ENCODE results near the gene ATP2A1. TPM values are rescaled to one million over a fixed set of nuclear protein-coding genes. Genes with fewer than 3 reads are reported as not detected.
A peak's percentile ranks its signal among the peaks of the same experiment; 100 is the strongest.

The ATP2A1 gene
- total and polyA plus RNA-seq, 2 experiments from 2014 or later: 0.73 to 4.0 TPM

GRCh38 chr16:28846080-28846932, 32.0 kb upstream of the ATP2A1 start, which contains the start of gene TUFM:
TSS of gene TUFM (minus strand) at chr16:28846348. CDS start at chr16:28846269, 79 bp downstream.
- Mint-ChIP-seq H3K4me1 (peaks cover 10% of the 10 kb centered on the region; the same call in 2 of the 3 replicates), H3K9me3 (no peaks in the 10 kb centered on the region), H3K4me3 (peak within 1 kb of the TSS; percentile 98), H3K27ac (peak within 1 kb of the TSS; percentile 96), H3K27me3 (ENCODE audit: insufficient read depth, low read depth, poor library complexity) (peaks cover 15% of the 10 kb centered on the region), H3K36me3 (ENCODE audit: low read depth) (peaks cover 48% of the 10 kb centered on the region)
- peaks cover 7% of the 10 kb centered on the region for H4K20me1 ChIP-seq (replicated peaks; ENCODE audit: insufficient read depth)
- H3K36me3 ChIP-seq (ENCODE audit: insufficient read depth): peaks cover 23% of the 10 kb centered on the region
- peak within 1 kb of the TSS; percentile 98 for H3K4me2 ChIP-seq
- peak within 1 kb of the TSS; percentile 58 for H2AFZ ChIP-seq
- H3K4me1 ChIP-seq (ENCODE audit: insufficient read depth): peaks cover 9% of the 10 kb centered on the region; the same call in 1 of the 2 replicates
- H3K79me2 ChIP-seq (replicated peaks; ENCODE audit: insufficient read depth): peaks cover 15% of the 10 kb centered on the region
- DNase-seq (ENCODE audit: low spot score) (peak; percentile 99), ATAC-seq (peak; percentile 91)
- TF ChIP-seq, protein P1, sequence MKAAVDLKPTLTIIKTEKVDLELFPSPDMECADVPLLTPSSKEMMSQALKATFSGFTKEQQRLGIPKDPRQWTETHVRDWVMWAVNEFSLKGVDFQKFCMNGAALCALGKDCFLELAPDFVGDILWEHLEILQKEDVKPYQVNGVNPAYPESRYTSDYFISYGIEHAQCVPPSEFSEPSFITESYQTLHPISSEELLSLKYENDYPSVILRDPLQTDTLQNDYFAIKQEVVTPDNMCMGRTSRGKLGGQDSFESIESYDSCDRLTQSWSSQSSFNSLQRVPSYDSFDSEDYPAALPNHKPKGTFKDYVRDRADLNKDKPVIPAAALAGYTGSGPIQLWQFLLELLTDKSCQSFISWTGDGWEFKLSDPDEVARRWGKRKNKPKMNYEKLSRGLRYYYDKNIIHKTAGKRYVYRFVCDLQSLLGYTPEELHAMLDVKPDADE (IDR thresholded peaks at IDR 0.05): peak; percentile 95
- TF ChIP-seq JUNB (IDR thresholded peaks at IDR 0.05; ENCODE audit: unreplicated experiment) (no peak), CREB1 (CRISPR knock-in tag; IDR thresholded peaks at IDR 0.05; ENCODE audit: low read depth) (peak; percentile 99), EZH2 (IDR thresholded peaks at IDR 0.05; ENCODE audit: low read depth, unreplicated experiment) (no peak), POLR2AphosphoS5 (IDR thresholded peaks at IDR 0.05; ENCODE audit: low read depth) (peak; percentile 75), NANOG (IDR thresholded peaks at IDR 0.05; ENCODE audit: borderline replicate concordance) (no peak)
- TF ChIP-seq, protein P2, sequence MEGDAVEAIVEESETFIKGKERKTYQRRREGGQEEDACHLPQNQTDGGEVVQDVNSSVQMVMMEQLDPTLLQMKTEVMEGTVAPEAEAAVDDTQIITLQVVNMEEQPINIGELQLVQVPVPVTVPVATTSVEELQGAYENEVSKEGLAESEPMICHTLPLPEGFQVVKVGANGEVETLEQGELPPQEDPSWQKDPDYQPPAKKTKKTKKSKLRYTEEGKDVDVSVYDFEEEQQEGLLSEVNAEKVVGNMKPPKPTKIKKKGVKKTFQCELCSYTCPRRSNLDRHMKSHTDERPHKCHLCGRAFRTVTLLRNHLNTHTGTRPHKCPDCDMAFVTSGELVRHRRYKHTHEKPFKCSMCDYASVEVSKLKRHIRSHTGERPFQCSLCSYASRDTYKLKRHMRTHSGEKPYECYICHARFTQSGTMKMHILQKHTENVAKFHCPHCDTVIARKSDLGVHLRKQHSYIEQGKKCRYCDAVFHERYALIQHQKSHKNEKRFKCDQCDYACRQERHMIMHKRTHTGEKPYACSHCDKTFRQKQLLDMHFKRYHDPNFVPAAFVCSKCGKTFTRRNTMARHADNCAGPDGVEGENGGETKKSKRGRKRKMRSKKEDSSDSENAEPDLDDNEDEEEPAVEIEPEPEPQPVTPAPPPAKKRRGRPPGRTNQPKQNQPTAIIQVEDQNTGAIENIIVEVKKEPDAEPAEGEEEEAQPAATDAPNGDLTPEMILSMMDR (conservative IDR thresholded peaks at IDR 0.05; ENCODE audit: low read depth in 2 of 2): peak; percentile 44 to 68
- H3K4me3 ChIP-seq: peak within 1 kb of the TSS; percentile 95
- no peaks in the 10 kb centered on the region for H3K27me3 ChIP-seq (ENCODE audit: insufficient read depth)
- H3K9me2 ChIP-seq (ENCODE audit: insufficient read depth): no peaks in the 10 kb centered on the region
- H3F3A ChIP-seq (replicated peaks; ENCODE audit: low read depth): peaks cover 19% of the 10 kb centered on the region; the same call in 1 of the 2 replicates
- H3K27ac ChIP-seq (ENCODE audit: low read depth): peak within 1 kb of the TSS; percentile 87

GRCh38 chr16:28846933-28847273, 31.4 kb upstream of the ATP2A1 start:
- Histone ChIP-seq H3K9me2 (ENCODE audit: insufficient read depth) (no peaks in the 10 kb centered on the region), H4K20me1 (replicated peaks; ENCODE audit: insufficient read depth) (peaks cover 7% of the 10 kb centered on the region), H3K79me2 (replicated peaks; ENCODE audit: insufficient read depth) (peaks cover 15% of the 10 kb centered on the region), H2AFZ (peak overlapping the region; percentile 58), H3K27me3 (ENCODE audit: insufficient read depth) (no peaks in the 10 kb centered on the region), H3F3A (replicated peaks; ENCODE audit: low read depth) (peaks cover 19% of the 10 kb centered on the region; the same call in 1 of the 2 replicates), H3K4me1 (ENCODE audit: insufficient read depth) (peaks cover 9% of the 10 kb centered on the region; the same call in 1 of the 2 replicates), H3K36me3 (ENCODE audit: insufficient read depth) (peaks cover 23% of the 10 kb centered on the region), H3K4me2 (peak overlapping the region; percentile 74), H3K27ac (ENCODE audit: low read depth) (no peak overlapping the region), H3K4me3 (peak overlapping the region; percentile 64)
- peaks cover 42% of the 10 kb centered on the region for H3K36me3 Mint-ChIP-seq (ENCODE audit: low read depth)
- peaks cover 15% of the 10 kb centered on the region for H3K27me3 Mint-ChIP-seq (ENCODE audit: insufficient read depth, low read depth, poor library complexity)
- peak overlapping the region; percentile 79 for H3K27ac Mint-ChIP-seq
- no peak for DNase-seq (ENCODE audit: low spot score)
- no peaks in the 10 kb centered on the region for H3K9me3 Mint-ChIP-seq
- H3K4me1 Mint-ChIP-seq: peaks cover 10% of the 10 kb centered on the region; the same call in 2 of the 3 replicates
- peak overlapping the region; percentile 98 for H3K4me3 Mint-ChIP-seq
- peak; percentile 8 for ATAC-seq
- TF ChIP-seq, protein P1 (IDR thresholded peaks at IDR 0.05): no peak
- TF ChIP-seq JUNB (IDR thresholded peaks at IDR 0.05; ENCODE audit: unreplicated experiment): no peak
- TF ChIP-seq, protein P3, sequence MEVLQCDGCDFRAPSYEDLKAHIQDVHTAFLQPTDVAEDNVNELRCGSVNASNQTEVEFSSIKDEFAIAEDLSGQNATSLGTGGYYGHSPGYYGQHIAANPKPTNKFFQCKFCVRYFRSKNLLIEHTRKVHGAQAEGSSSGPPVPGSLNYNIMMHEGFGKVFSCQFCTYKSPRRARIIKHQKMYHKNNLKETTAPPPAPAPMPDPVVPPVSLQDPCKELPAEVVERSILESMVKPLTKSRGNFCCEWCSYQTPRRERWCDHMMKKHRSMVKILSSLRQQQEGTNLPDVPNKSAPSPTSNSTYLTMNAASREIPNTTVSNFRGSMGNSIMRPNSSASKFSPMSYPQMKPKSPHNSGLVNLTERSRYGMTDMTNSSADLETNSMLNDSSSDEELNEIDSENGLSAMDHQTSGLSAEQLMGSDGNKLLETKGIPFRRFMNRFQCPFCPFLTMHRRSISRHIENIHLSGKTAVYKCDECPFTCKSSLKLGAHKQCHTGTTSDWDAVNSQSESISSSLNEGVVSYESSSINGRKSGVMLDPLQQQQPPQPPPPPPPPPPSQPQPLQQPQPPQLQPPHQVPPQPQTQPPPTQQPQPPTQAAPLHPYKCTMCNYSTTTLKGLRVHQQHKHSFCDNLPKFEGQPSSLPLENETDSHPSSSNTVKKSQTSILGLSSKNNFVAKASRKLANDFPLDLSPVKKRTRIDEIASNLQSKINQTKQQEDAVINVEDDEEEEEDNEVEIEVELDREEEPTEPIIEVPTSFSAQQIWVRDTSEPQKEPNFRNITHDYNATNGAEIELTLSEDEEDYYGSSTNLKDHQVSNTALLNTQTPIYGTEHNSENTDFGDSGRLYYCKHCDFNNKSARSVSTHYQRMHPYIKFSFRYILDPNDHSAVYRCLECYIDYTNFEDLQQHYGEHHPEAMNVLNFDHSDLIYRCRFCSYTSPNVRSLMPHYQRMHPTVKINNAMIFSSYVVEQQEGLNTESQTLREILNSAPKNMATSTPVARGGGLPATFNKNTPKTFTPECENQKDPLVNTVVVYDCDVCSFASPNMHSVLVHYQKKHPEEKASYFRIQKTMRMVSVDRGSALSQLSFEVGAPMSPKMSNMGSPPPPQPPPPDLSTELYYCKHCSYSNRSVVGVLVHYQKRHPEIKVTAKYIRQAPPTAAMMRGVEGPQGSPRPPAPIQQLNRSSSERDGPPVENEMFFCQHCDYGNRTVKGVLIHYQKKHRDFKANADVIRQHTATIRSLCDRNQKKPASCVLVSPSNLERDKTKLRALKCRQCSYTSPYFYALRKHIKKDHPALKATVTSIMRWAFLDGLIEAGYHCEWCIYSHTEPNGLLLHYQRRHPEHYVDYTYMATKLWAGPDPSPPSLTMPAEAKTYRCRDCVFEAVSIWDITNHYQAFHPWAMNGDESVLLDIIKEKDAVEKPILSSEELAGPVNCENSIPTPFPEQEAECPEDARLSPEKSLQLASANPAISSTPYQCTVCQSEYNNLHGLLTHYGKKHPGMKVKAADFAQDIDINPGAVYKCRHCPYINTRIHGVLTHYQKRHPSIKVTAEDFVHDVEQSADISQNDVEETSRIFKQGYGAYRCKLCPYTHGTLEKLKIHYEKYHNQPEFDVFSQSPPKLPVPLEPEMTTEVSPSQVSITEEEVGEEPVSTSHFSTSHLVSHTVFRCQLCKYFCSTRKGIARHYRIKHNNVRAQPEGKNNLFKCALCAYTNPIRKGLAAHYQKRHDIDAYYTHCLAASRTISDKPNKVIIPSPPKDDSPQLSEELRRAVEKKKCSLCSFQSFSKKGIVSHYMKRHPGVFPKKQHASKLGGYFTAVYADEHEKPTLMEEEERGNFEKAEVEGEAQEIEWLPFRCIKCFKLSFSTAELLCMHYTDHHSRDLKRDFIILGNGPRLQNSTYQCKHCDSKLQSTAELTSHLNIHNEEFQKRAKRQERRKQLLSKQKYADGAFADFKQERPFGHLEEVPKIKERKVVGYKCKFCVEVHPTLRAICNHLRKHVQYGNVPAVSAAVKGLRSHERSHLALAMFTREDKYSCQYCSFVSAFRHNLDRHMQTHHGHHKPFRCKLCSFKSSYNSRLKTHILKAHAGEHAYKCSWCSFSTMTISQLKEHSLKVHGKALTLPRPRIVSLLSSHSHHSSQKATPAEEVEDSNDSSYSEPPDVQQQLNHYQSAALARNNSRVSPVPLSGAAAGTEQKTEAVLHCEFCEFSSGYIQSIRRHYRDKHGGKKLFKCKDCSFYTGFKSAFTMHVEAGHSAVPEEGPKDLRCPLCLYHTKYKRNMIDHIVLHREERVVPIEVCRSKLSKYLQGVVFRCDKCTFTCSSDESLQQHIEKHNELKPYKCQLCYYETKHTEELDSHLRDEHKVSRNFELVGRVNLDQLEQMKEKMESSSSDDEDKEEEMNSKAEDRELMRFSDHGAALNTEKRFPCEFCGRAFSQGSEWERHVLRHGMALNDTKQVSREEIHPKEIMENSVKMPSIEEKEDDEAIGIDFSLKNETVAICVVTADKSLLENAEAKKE (CRISPR knock-in tag; IDR thresholded peaks at IDR 0.05): no peak
- no peak for TF ChIP-seq ZNF114 (CRISPR knock-in tag; IDR thresholded peaks at IDR 0.05)
- no peak for TF ChIP-seq STAT1 (IDR thresholded peaks at IDR 0.05; ENCODE audit: unreplicated experiment)

Measured in GM23338 (cell line).